ENCODE data around the gene RFT1.
"Not testable (repeated sequence)": the region's sequence is repeated elsewhere in the genome, so short reads cannot be mapped to it uniquely, and the experiment has no call there.

Gene RFT1

GRCh38 chr3:53163444-53164387 lies 33.5 kb upstream of the RFT1 start:
- no peak for DNase-seq (ENCODE audit: low read depth in 2 of 2)

- DNase-seq (ENCODE audit: low read depth in 2 of 2): no peak
Observed at GRCh38 chr3:53162672-53163443, 32.6 kb upstream of the RFT1 start.

DNA sequence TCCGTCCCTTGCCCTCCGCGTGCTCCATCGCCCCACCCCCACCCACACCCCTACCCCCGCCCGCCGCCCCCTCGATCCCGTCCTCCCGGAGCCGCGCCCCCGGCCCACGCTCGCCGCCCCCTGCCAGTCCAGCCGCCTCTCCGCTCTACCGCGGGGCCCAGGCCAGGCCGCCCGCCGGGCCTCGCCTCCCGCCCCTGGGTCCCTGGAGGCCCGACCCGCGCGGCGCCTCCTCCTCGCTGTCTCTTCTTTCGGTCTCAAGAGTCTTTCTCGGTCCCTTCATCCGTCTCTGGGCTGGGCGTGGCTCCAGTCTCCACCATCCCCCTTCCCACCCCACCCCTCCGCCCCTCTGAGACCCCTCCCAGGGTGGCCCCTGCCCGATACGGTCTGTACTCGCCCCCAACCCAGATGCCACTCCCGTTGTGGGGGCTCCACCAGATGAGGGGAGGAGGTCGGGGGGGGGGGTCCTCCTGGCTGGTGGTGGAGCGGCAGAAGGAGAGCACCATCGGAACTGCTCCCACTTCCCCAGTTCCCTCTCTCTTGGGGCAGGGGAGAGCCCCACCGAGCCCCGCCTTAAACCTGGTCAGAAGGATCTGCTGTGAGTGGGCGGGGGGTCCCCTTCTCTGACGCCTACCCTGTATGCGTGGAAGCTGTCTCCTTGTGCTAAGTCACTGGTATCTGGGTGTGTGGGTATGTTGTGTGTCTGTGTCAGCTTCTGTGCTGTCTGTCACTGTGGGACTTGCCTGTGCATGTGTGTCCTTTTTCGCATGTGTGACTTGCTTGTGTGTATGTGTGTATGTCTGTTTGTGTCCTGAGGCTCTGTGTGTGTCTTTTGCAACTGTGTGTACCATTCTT lies 31.8 kb upstream of the RFT1 start:
- no peak for DNase-seq (ENCODE audit: low read depth in 2 of 2)

- no peak for DNase-seq (ENCODE audit: low read depth in 2 of 2)
Observed at GRCh38 chr3:53161450-53161819, 31.2 kb upstream of the RFT1 start.

GRCh38 chr3:53160660-53161449 lies 30.6 kb upstream of the RFT1 start, which contains the start of gene PRKCD:
Gene PRKCD (plus strand): TSS chr3:53161209. CDS start chr3:53178423, 17,214 bp downstream.
- DNase-seq (ENCODE audit: low read depth in 2 of 2): peak; percentile 60 to 71

DNA sequence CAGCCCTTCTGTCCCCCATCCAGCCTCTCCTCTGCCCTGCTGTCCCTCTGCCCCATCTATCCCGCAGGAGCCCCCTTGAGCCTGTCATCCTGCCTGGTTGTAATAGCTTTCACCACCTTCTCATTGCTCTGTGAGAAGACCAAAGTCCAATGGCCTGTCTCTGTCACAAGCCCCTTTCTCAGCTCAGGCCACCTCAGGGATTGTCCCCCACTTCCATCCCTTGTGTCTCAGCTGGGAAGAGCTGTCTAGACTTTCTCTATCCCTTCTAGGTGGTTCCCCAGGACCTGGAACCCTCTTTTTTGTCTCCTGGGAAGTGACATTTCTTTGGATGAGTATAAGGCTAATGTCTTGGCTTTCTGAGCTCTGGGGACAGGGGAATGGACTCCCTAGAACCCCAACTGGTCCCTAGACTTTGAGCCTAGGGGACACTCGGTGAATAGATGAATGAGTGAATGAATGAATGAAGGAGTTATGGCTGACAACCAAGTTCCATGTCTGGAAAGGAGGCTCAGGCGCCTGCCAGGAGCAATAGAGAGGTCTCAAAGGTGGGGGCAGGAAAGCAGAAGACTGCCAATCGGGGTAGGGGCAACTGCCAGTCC lies 29.9 kb upstream of the RFT1 start:
- DNase-seq (ENCODE audit: low read depth in 2 of 2): no peak

DNA sequence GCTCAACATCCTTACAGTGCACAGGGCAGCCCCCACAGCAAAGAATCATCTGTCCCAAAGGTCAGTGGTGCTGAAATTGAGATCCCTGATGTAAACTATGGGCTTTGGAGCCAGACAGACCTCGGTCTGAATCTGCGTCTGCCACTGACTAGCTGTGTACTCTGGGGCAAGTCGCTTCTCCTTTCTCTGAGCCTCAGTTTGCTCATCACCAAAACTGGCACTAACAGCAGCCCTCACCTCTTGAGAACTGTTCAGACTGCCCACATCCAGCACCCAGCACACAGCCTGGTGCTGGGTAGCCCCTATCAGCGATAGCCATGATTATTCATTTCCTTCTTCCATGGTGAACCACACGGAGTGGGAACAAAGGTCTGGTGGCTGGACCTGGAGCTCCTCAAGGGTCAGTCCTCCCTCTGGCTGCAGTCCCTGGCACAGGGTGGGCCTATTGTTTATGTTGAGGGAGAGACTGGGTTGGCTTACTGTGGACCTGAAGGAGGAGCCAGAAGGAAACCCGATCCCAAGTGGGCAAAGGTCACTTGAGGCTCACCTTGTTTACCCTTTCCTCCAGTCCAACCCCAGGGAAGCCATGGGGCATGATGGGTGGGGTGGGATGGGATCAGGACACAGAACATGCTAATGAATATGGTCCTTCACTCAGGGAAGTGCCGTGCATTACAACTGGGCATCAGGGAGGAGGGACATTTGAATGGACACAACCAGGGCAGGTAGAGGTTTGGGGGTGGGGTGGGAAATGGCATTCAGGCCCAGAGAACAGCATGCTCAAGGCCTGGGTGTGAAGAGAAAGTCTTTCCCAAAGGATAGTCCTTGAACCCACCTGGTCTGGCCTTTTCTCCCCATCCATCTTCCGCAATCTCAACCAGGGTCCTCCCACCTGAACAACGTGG lies 29.2 kb upstream of the RFT1 start:
- DNase-seq (ENCODE audit: low read depth in 2 of 2): no peak

- DNase-seq (ENCODE audit: low read depth in 2 of 2): no peak
Observed at GRCh38 chr3:53158765-53159155, 28.5 kb upstream of the RFT1 start.

DNA sequence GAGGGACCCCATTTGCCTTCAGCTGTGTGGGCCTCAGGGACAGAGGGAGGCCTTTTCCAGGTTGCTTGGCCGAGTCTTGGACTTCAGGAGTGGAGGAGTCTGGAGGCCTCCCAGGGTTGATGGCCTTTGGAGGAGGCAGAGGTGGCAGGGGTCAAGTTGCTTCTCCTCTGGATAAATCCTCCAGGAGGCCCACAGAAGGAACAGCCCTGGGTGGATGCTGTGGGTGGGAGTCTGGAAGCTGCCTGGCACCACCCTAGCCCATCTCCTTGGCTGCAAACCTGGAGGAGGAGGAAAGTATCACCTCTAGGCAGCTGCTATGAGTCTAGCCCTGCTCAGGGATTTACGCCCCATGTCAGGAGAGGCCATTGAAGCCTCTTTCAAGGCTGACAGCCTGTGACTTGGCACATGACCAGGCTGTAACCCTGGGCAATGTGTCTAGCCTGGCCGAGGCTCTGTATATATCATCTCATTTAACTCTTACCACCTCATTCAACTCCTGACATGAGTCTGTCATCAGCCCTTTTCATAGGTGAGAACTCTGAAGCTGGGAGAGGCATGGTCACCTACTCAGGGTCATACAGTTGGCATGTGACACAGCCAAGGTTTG lies 27.8 kb upstream of the RFT1 start:
- no peak for DNase-seq (ENCODE audit: low read depth in 2 of 2)

DNA sequence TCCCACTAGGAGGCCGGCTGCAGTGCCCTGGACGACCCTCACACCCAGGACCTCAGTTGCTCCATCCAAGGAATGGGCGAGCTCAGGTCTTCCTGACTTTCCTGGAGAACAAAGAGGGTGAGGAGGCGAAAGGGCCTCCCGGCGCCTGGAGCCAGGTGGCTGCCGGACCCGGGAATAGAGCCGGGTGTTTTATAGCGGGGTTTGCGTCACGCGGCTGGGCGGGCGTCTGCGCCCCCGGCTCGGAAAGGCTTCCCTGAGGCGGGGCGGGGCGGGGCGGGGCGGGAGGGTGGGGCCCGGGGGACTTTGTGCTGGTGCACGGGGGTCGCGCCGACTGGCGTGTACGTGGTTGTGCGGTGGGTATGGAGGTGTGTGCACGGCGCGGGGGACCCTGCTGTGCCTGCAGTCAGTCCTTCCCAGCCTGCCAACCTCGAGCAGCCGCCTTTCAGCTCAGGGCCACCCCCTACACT lies 26.2 kb upstream of the RFT1 start:
- no peak for DNase-seq (ENCODE audit: low read depth in 2 of 2)

DNA sequence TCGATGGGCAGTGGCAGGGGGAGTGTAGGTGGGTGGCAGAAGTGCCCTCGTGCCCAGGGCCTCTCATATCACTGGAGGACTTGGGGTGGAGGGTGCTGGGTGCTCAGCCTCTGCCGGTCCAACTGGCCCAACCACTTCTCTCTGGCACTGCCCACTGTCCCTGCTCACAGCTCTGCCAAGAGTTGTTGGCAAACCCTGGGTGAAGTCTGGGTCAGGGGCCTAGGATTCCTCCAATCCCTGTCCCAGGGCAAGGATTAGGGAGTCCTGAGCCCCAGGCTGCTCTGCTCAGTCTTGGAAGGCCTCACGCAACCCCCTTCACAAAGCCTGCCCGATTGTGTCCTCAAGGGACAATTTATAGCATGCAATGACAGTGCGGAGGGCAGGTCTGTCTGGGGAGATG lies 25.5 kb upstream of the RFT1 start:
- DNase-seq (ENCODE audit: low read depth in 2 of 2): no peak

DNA sequence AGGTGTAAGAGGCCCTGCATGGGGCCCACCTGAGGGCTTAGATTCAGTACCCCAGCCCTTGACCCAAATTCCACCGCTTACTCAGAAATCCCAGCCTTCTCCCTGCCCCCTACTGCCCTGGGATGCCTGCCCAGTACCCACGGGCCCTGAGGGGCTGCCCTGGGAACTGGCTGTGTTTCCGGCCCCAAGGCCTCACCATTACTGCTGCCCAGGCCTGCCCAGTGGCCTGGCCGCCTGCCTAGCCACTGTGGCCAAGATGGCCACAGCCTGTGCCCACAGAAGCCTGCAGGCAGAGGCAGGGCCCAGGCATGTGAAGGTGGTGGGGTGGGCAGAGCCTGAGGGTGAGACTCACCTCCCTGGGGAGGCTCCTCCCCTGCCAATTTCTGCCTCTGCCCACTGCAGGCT lies 24.6 kb upstream of the RFT1 start:
- DNase-seq (ENCODE audit: low read depth in 2 of 2): no peak

DNA sequence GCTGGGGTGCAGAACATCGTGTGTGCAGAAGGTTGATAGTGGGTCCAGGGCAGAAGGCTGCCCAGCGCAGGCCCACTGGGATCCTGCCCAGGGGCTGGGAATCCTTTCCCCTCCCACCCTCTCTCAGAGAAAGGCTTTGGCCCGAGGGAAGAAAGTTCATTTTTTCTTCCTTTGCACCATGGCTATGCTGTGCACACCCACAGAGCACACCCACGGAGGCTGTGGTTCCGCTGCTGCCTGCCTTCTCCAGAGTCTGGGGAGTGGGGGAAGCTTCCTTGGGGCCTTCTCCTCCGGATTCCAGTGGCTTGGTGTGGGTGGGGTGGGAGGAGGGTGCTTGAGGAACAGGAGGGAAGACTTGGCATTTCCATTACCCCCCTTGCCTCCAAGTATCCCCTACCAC lies 23.7 kb upstream of the RFT1 start:
- DNase-seq (ENCODE audit: low read depth in 2 of 2): no peak

- no peak for DNase-seq (ENCODE audit: low read depth in 2 of 2)
Observed at GRCh38 chr3:53153264-53153823, 23.1 kb upstream of the RFT1 start.

GRCh38 chr3:53151870-53152660 lies 21.8 kb upstream of the RFT1 start:
- no peak for DNase-seq (ENCODE audit: low read depth in 2 of 2)

GRCh38 chr3:53151465-53151864 lies 21.2 kb upstream of the RFT1 start:
- no peak for DNase-seq (ENCODE audit: low read depth in 2 of 2)

DNA sequence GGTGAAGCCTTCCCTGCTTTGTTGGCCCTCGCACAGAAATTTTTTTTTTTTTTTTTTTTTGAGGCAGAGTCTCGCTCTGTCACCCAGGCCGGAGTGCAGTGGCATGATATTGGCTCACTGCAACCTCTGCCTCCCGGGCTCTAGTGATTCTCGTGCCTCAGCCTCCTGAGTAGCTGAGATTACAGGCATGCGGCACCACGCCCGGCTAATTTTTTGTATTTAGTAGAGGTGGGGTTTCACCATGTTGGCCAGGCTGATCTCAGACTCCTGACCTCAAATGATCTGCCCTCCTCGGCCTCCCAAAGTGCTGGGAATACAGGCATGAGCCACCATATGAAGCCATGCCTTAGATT lies 20.8 kb upstream of the RFT1 start:
- not testable (repeated sequence) for DNase-seq (ENCODE audit: low read depth in 2 of 2)
